GM12878 (cell line): Measurements from ENCODE around the gene CATSPERZ. TPM values are rescaled to one million over a fixed set of nuclear protein-coding genes. Genes with fewer than 3 reads are reported as not detected.

ENCODE experiments used
- ATF2 ChIP-seq: IDR thresholded peaks from 2 replicates; pipeline ENCODE4 v1.6.1; 2012; ENCODE audit warnings: low read length, inconsistent platforms
- ATF7 ChIP-seq: fragments of 450-650 bp; IDR thresholded peaks from 2 replicates; pipeline ENCODE4 v1.6.1; 2016; ENCODE audit warnings: low read depth, mild to moderate bottlenecking
- BCL11A ChIP-seq: IDR thresholded peaks from 2 replicates; pipeline ENCODE4 v1.6.1; 2011; ENCODE audit warnings: low read depth, low read length
- DPF2 ChIP-seq: fragments of 450-650 bp; IDR thresholded peaks from 2 replicates; pipeline ENCODE4 v1.6.1; 2017; ENCODE audit warnings: mild to moderate bottlenecking
- ESRRA ChIP-seq: IDR thresholded peaks from 2 replicates; pipeline ENCODE4 v1.6.1; 2012; ENCODE audit warnings: mild to moderate bottlenecking, low read length, improper control_type of control experiment
- FOXM1 ChIP-seq: IDR thresholded peaks from 2 replicates; pipeline ENCODE4 v1.6.1; 2012; ENCODE audit warnings: low read depth, mild to moderate bottlenecking, inconsistent platforms, low read length, moderate library complexity
- JUND ChIP-seq: IDR thresholded peaks from 2 replicates; pipeline ENCODE4 v1.6.1; 2012; ENCODE audit warnings: low read depth, mild to moderate bottlenecking, low read length, improper control_type of control experiment, moderate library complexity
- KAT2A ChIP-seq: conservative IDR thresholded peaks from 2 replicates; pipeline ENCODE4 v1.6.1; 2011; ENCODE audit warnings: low read depth, low read length; ENCODE audit not compliant: control insufficient read depth
- LARP7 ChIP-seq: fragments of 450-650 bp; IDR thresholded peaks from 2 replicates; pipeline ENCODE4 v1.6.1; 2017; ENCODE audit warnings: mild to moderate bottlenecking
- MEF2A ChIP-seq: IDR thresholded peaks from 2 replicates; pipeline ENCODE4 v1.6.1; 2011; ENCODE audit warnings: low read depth, mild to moderate bottlenecking, low read length, moderate library complexity; ENCODE audit not compliant: insufficient read depth
- MTA2 ChIP-seq: fragments of 450-650 bp; IDR thresholded peaks from 2 replicates; pipeline ENCODE4 v1.6.1; 2016; ENCODE audit warnings: low read depth, mild to moderate bottlenecking, moderate library complexity
- NFYB ChIP-seq: IDR thresholded peaks from 2 replicates; pipeline ENCODE4 v1.6.1; 2011; ENCODE audit warnings: low read depth, mild to moderate bottlenecking, low read length, improper control_type of control experiment, moderate library complexity; ENCODE audit not compliant: insufficient read depth
- NR2C2 ChIP-seq: IDR thresholded peaks from 2 replicates; pipeline ENCODE4 v1.6.1; 2011; ENCODE audit warnings: borderline replicate concordance, low read depth; ENCODE audit not compliant: control insufficient read depth, insufficient read length
- RB1 ChIP-seq: fragments of 450-650 bp; formaldehyde crosslinking; IDR thresholded peaks from 2 replicates; pipeline ENCODE4 v1.6.1; 2017; ENCODE audit warnings: mild to moderate bottlenecking, borderline replicate concordance
- RBBP5 ChIP-seq: fragments of 200-600 bp; sonication (generic); conservative IDR thresholded peaks from 2 replicates; pipeline ENCODE4 v1.6.1; 2016
- RUNX3 ChIP-seq: IDR thresholded peaks from 2 replicates; pipeline ENCODE4 v1.6.1; 2012; ENCODE audit warnings: low read length, inconsistent platforms
- SP1 ChIP-seq: IDR thresholded peaks from one replicate; pipeline ENCODE4 v1.6.1; 2011; ENCODE audit warnings: low read depth, low read length
- STAT3 ChIP-seq: IDR thresholded peaks from 2 replicates; pipeline ENCODE4 v1.6.1; 2011; ENCODE audit warnings: low read depth, low read length, improper control_type of control experiment
- SUPT20H ChIP-seq: IDR thresholded peaks from 2 replicates; pipeline ENCODE4 v1.6.1; 2011; ENCODE audit warnings: low read depth, mild to moderate bottlenecking, low read length, moderate library complexity, borderline replicate concordance; ENCODE audit not compliant: control insufficient read depth
- SUZ12 ChIP-seq: fragments of 200-600 bp; sonication (generic); IDR thresholded peaks from one replicate; pipeline ENCODE4 v1.6.1; 2018; ENCODE audit warnings: antibody characterized with exemption, mild to moderate bottlenecking; ENCODE audit not compliant: unreplicated experiment
- TCF12 ChIP-seq: IDR thresholded peaks from 2 replicates; pipeline ENCODE4 v1.6.1; 2011; ENCODE audit warnings: low read depth, mild to moderate bottlenecking, low read length
- USF1 ChIP-seq: IDR thresholded peaks from 2 replicates; pipeline ENCODE4 v1.6.1; 2011; ENCODE audit warnings: borderline replicate concordance, low read depth, mild to moderate bottlenecking, moderate library complexity, mixed read lengths, low read length; ENCODE audit not compliant: insufficient read depth; ENCODE audit errors: extremely low read length
- YY1 ChIP-seq: IDR thresholded peaks from 2 replicates; pipeline ENCODE4 v1.6.1; 2011; ENCODE audit warnings: low read depth, mild to moderate bottlenecking, low read length
- polyA plus RNA-seq, 11 experiments: library from polyadenylated mRNA; depleted of rRNA in 4 of 11; unstranded in 6 of 11; stranded (reverse) in 5 of 11; fragments of >200 nt; fragmentation: Nextera tagmentation in 4 of 11; fragmentation: Illumina TruSeq in 1 of 11; extraction: Ambion mirVana in 4 of 11; extraction: Trizol in 1 of 11; gene quantifications; 1 replicate in 1 of 11; 2 replicates in 10 of 11; pipeline versions ENCODE4 v1.2.1 to v1.2.3, GENCODE V29; 2011 to 2016; ENCODE audit warnings: inconsistent platforms in 2 of 11, missing spikeins in 2 of 11, low read depth in 1 of 11
- total RNA-seq, 4 experiments: library from RNA; depleted of rRNA in 3 of 4; stranded (reverse); fragments of >200 nt in 3 of 4; fragmentation: Illumina TruSeq in 1 of 4; extraction: Trizol in 1 of 4; gene quantifications; 2 replicates each; pipeline versions ENCODE4 v1.2.1 to v1.2.3, GENCODE V29; 2013 to 2021
- TF ChIP-seq, protein P1 (sequence below): IDR thresholded peaks from 2 replicates; pipeline ENCODE4 v1.6.1; 2011; ENCODE audit warnings: low read depth, mild to moderate bottlenecking, low read length, moderate library complexity, borderline replicate concordance; ENCODE audit errors: extremely low read depth
- TF ChIP-seq, protein P2 (sequence below): fragments of 450-650 bp; IDR thresholded peaks from 2 replicates; pipeline ENCODE4 v1.6.1; 2017; ENCODE audit warnings: antibody characterized with exemption, mild to moderate bottlenecking, moderate library complexity
- TF ChIP-seq, protein P3 (sequence below): IDR thresholded peaks from 2 replicates; pipeline ENCODE4 v1.6.1; 2012; ENCODE audit warnings: low read depth, low read length, improper control_type of control experiment

CATSPERZ gene
- total and polyA plus RNA-seq, 10 of the 15 experiments (the other 5 are each of a cell fraction or from before 2014, with no cell fraction given): 0.12 to 0.31 TPM; not detected in 8

DNA sequence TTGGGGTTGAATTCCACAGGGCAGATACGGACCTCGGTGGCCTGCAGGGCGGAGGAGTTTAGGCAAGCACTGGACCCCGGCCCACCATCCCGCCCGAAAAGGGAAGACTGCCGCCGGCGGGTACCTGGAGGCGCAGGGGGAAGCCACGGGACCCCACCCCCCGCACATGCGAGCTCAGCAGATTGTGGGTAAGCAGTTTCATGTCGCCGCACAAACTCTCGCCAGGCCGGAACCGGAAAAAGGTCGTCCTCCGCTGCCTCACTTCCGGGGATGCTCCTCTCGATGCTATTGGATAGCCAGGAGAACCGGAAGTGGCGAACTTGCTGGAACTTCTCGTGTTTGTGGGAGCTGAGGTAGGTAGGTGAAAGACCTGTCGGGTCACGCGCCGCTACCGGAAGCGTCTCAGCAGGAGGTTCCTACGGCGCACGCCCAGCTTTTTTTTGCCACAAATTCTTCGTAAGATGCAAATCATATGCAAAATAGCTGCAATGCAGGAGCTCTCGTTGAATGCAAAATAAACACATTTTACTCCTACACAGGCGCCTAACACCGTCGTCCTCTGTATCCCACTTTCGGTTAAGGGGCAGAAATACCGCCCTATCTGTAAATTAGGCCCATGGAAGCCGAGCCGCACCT lies 17.3 kb downstream of the CATSPERZ start, which contains the start of gene TRMT112 (continued):
- no peak for TF ChIP-seq KAT2A
- peak; percentile 78 for TF ChIP-seq RUNX3
- peak; percentile 77; the same call in 1 of the 2 replicates for TF ChIP-seq RB1
- 0 out of 2 replicates have a peak, but pooled peaks have one; percentile 14 for TF ChIP-seq LARP7
- no peak for TF ChIP-seq BCL11A
- TF ChIP-seq TCF12: peak; percentile 5; the same call in 1 of the 2 replicates
- TF ChIP-seq, protein P1, sequence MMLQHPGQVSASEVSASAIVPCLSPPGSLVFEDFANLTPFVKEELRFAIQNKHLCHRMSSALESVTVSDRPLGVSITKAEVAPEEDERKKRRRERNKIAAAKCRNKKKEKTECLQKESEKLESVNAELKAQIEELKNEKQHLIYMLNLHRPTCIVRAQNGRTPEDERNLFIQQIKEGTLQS: no peak; the same call in 1 of the 2 replicates
- TF ChIP-seq SP1: peak; percentile 62
- peak; percentile 40; the same call in 1 of the 2 replicates for TF ChIP-seq FOXM1
- TF ChIP-seq YY1: peak; percentile 40; the same call in 1 of the 2 replicates
- TF ChIP-seq NFYB: peak; percentile 90
- TF ChIP-seq STAT3: no peak
- peak; percentile 27; the same call in 1 of the 2 replicates for TF ChIP-seq DPF2
- no peak for TF ChIP-seq RBBP5
- TF ChIP-seq JUND: no peak
- 0 out of 2 replicates have a peak, but pooled peaks have one; percentile 3 for TF ChIP-seq MEF2A
- peak; percentile 39; the same call in 1 of the 2 replicates for TF ChIP-seq ATF2
- TF ChIP-seq ATF7: peak; percentile 82
- TF ChIP-seq ESRRA: no peak
- TF ChIP-seq, protein P2, sequence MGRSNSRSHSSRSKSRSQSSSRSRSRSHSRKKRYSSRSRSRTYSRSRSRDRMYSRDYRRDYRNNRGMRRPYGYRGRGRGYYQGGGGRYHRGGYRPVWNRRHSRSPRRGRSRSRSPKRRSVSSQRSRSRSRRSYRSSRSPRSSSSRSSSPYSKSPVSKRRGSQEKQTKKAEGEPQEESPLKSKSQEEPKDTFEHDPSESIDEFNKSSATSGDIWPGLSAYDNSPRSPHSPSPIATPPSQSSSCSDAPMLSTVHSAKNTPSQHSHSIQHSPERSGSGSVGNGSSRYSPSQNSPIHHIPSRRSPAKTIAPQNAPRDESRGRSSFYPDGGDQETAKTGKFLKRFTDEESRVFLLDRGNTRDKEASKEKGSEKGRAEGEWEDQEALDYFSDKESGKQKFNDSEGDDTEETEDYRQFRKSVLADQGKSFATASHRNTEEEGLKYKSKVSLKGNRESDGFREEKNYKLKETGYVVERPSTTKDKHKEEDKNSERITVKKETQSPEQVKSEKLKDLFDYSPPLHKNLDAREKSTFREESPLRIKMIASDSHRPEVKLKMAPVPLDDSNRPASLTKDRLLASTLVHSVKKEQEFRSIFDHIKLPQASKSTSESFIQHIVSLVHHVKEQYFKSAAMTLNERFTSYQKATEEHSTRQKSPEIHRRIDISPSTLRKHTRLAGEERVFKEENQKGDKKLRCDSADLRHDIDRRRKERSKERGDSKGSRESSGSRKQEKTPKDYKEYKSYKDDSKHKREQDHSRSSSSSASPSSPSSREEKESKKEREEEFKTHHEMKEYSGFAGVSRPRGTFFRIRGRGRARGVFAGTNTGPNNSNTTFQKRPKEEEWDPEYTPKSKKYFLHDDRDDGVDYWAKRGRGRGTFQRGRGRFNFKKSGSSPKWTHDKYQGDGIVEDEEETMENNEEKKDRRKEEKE: no peak
- no peak for TF ChIP-seq NR2C2
- TF ChIP-seq USF1: peak; percentile 76
- no peak for TF ChIP-seq SUZ12
- TF ChIP-seq SUPT20H: no peak
- TF ChIP-seq, protein P3, sequence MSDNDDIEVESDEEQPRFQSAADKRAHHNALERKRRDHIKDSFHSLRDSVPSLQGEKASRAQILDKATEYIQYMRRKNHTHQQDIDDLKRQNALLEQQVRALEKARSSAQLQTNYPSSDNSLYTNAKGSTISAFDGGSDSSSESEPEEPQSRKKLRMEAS: peak; percentile 64
- TF ChIP-seq MTA2: peak; percentile 28; the same call in 1 of the 2 replicates
